ENCODE measurements around the gene HOXD10.

Gene HOXD10

DNA sequence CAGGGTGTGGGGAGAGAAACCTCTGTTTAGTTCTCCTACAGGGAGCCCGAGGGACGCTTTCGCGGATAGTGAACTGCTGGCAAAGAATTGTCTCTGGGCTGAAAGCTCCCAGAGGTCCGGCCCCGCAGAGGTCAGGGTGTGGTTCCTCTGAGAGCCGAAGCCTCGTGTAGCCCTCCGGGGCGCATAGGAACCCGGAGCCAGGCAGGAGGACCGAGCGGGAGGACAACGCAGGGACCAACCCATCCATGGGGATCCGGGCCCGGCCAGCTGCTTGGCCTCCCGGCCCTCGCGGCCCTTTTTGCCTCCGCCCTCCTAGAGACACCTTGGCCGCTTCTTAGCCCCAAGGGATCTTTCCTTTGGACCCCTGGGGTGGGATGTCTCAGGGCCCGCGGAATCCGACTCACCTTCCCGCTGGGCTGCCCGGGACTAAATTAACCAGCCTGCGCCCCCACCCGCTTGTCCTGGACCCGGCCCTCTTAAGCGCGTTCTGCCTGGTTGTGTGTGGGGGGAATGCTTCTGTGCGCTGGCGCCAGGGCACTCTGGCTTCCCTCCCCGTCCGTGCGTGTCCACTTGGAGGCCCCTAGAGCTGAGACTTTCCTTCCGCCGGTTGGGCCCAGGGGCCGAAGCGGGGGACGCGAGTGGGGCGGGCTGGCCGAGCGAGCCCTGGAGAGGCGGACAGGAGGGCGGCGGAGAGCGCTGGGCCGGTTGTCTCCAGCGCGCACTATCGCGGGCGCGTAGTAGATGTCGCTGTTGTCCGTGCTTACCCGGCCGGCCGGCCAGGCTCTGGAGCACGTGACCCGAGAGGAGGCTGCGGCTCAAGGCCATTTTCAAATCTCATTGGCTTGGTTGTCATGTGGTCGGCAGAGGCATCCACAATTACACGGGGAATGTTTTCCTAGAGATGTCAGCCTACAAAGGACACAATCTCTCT, at the start of gene HOXD10:
Gene HOXD10, plus strand, starts transcription at position 896 of the 931 bp plus-strand sequence. CDS start 56 bp downstream, outside the sequence.
- no peak for DNase-seq
- in situ Hi-C loops (cut with MboI; ENCODE audit: low pct_unique_long_range_greater_than_20kb, low sequenced_read_pairs) = no loop called here

DNA sequence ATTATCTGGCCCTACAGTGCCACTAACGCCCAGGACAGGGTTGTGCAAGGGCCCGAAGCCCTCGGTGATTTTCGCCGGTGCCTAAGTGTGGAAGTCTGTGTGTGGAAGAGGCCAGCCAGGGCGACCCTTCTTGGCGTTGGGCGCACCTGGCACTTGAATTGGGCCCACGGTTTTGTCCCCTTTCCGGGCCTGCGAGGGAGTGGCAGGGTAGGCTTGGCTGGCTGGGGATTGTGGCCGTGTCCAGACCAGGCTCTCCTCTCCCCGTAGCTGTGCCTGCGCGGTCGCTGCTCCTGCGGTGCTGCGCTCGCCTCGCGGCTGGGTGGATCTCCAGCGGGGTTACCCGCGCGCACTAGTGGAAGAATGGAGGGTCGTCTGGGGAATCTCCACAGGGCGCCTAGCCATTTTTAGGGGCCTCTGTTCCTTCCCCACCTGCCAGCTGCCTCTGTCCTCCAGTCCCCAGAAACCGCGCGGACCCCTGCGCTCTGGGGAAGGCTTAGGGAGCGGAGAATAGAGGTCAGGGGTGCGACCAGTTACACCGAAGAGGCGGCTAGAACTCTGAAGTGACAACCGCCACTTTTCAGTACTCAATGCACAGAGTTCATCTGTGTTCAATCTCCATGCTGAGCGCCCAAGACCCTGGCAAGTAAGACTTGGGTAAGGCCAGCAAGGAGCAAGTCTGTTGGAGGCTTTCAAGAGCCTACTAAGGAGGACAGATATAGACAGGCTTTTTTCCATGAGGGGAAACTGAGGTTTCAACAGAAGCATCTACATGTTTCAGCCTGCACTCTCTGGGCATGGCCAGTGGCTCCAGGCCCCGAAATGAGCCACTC, 48.8 kb upstream of the HOXD10 start:
- no peak for DNase-seq
- in situ Hi-C loops (cut with MboI; ENCODE audit: low pct_unique_long_range_greater_than_20kb, low sequenced_read_pairs) = no loop called here

DNA sequence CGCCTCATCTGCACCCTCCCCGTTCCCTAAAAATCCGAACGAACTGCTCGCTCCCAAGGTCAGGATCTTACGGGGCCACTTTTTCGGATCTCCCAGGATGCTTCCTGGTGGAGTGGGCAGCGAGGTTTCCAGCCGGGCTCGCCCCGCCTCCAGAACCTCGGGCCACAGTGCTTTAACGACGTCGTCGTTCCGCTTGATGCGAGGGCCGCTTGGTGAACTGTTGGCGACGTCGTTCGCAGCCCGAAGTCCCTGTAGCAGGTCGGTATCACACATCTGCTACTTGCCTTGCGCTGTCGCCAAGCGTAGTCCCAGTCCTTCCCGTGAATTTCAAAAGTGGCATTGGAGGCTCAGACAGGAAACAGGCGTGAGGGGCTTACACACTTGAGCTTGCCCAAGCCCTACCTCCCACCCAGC, 48.2 kb upstream of the HOXD10 start:
- in situ Hi-C loops (cut with MboI; ENCODE audit: low pct_unique_long_range_greater_than_20kb, low sequenced_read_pairs) = no loop called here

DNA sequence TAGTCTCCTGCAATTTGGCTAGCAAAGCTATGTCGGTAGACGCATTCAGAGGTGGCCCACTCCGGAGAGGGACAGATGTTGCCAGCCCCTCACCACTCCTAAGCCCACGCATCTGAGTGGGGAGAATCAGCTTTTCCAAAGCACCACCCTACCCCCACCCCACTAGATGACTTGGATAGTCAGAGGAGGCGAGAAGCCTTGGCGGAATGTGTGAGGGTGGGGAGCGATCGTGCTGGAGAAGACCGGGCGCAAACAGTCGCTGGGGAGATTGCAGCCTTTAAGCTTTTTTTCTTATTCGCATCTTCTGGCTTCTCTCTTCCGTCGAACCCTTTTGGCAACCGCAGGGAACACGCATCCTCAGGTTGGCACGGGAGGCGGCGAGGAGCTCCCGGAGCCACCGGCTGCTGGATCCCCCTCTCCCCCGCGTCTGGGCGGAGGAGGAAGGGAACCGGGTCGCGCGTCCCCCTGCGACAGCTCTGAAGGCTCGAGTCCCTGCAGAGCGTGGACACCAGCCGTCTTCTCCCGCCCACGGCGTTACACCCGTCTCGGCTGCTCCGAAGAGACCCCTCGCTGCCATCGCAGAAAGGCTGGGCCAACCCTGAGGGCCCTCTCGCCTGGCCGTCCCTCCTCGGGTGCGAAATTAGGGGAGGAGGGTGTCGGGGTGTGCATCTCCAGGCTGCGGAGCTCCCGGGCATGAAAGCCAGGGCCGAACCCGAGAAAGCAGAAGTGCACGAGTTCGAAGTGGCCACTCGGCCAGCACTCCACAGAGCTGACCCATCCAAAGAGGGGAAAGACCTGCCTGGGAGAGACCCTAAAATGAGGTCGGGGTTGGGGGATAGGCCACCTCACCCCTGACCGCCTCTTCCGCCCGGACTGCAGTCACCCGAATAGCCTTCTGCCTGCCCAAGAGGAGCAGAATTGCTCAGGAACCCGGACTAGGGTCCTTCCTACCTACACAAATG, 45.0 kb upstream of the HOXD10 start:
- no peak for DNase-seq
- in situ Hi-C loops (cut with MboI; ENCODE audit: low pct_unique_long_range_greater_than_20kb, low sequenced_read_pairs) = no loop called here

More for the DNA sequence above, 48.2 kb upstream of the HOXD10 start:
- DNase-seq = no peak

DNA sequence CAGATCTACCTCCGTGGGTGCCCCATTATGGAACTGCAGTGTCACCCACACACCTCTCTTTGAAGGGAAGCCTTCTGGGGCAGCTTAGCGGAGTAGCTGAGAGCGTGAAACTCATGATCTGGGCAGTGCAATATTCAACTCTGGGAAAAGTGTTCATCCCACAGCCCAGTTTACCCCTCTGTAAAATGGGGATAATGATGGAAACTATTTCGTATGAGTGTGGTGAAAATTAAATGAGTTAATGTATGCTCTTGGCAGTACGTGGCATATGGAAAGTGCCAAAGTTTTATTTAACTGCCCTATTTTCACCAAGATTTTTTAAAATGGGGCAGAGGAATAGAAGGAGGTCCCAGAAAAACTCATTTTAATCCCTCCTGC, 44.3 kb upstream of the HOXD10 start:
- in situ Hi-C loops (cut with MboI; ENCODE audit: low pct_unique_long_range_greater_than_20kb, low sequenced_read_pairs) = no loop called here
- no peak for DNase-seq

DNA sequence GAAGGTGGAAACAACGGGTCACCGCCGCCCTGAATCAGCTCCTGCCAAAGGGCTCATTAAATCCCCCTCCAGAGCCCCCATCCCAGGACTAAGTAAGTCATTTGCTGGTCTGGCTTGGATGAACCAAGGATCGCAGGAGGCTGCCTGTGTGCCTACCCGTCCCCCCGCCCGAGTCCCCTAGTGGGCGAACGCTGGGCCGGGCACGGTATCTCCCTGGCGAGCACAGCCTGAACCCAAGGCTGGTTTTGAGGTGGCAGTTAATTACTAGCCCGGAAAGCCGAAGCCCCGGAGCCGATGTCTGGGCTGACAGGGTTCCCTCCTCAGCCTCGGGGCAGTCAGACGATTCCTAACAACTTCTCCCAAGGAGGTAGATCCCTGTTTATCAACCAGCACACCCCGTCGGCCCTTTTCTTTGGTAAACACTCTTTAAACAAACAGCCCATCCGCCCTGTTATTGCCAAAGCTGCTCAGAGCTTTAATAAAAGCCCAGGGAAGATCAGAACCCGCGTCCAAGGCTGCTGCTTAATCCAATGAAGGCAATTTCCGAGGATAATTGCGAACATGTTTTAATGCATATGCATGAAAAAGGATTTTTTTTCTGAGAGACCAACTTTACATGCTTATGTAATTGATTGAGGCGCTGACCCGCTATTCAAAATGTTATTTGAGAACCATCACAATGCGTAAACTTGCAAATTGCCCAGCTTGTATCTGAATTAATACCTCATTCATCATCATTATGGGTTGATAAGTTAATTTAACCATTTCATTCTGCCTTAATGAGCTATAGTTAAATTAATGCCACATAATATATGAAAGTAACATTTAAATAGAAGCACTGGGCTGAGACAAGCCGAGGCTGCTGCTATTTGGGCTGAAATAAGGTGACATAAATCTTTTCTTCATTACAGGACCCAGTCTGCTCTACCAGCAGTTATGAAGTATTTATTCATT, 43.4 kb upstream of the HOXD10 start:
- DNase-seq = no peak
- in situ Hi-C loops (cut with MboI; ENCODE audit: low pct_unique_long_range_greater_than_20kb, low sequenced_read_pairs) = no loop called here

DNA sequence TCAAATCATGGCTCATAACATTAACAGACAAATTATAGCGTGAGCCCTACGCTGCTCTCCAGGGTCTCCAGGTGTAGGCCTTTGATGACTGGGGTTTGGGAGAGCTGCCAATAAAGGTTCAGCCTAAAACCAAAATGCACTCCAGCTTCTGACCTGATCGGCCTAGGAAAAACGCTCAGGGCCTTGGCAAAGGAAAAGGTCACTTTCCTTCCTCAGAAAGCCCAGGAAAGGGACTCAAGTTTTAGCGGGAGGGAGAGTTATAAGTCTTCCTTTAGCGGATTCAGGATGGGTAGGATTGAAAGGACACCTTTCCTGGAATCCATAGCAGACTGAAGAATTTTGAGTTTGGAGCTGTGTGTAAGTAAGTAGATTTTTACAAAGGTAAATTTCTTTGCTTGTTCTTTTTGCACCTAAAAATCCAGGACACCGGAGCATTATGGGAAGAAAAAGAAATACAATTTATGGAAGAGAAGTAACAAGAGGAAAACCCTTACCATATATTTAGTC, 41.6 kb upstream of the HOXD10 start:
- no peak for DNase-seq
- in situ Hi-C loops (cut with MboI; ENCODE audit: low pct_unique_long_range_greater_than_20kb, low sequenced_read_pairs) = loop anchor here (25.0 kb wide), 2 partner anchors 388 to 713 kb away; no protein-coding TSS in a partner anchor

DNA sequence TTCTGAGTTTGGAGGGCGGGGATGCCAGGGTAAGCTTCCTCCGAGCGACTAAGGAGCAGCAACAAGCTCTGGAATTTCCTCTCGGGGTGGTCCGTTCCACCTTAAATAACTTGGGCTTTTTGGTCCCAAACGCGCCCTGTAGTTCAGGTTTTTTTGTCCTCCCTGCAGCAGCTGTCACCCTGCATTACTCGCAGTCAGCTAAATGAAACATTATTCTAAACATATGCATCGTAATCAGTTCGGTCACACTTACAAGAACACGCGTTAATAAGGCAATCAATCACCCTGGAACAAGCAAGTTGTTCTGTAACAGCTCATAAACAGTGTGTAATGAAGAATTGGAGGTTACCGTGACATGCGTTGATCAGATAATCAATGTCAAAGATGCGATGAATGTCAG, 41.1 kb upstream of the HOXD10 start:
- DNase-seq = no peak
- in situ Hi-C loops (cut with MboI; ENCODE audit: low pct_unique_long_range_greater_than_20kb, low sequenced_read_pairs) = loop anchor here (25.0 kb wide), 2 partner anchors 388 to 713 kb away; no protein-coding TSS in a partner anchor

DNA sequence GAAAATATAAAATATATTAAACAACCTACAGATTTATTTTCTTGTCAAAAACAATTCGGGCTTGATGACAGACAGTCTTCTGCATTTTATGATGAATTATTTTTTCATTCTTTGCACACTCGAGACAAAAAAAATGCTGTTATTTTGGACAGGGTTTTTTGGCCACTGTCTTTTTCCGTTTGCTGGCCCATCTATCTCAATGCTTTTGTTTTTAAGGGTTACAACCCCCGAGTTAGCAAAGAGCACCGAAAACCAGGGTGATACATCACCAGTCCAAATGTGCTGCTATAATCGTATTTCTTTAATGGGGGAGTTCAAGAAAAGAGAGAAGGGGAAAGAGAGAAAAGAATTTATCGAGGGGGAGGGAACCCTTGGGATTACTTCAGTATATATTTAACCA, 40.5 kb upstream of the HOXD10 start:
- DNase-seq = no peak
- in situ Hi-C loops (cut with MboI; ENCODE audit: low pct_unique_long_range_greater_than_20kb, low sequenced_read_pairs) = loop anchor here (25.0 kb wide), 2 partner anchors 389 to 714 kb away; no protein-coding TSS in a partner anchor

DNA sequence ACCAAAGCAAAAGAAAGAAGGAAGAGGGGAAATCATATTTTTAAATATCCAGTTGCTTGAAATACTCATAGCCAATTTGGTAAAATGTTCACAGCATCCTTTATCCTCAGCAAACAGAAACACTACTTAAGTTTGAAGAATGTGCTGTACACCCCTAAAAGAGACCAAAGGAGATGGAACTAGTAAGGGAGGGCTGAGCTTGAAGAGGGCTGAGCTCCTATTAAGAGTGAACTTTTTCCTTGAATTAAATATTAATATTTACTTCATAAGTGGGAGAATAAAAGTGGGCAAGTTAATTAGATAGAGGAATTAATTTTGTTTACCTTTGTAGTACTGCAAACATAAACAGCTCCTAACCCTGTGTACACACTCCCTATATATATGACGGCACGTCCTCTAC, 39.8 kb upstream of the HOXD10 start:
- in situ Hi-C loops (cut with MboI; ENCODE audit: low pct_unique_long_range_greater_than_20kb, low sequenced_read_pairs) = loop anchor here (25.0 kb wide), 2 partner anchors 389 to 714 kb away; no protein-coding TSS in a partner anchor
- DNase-seq = no peak

DNA sequence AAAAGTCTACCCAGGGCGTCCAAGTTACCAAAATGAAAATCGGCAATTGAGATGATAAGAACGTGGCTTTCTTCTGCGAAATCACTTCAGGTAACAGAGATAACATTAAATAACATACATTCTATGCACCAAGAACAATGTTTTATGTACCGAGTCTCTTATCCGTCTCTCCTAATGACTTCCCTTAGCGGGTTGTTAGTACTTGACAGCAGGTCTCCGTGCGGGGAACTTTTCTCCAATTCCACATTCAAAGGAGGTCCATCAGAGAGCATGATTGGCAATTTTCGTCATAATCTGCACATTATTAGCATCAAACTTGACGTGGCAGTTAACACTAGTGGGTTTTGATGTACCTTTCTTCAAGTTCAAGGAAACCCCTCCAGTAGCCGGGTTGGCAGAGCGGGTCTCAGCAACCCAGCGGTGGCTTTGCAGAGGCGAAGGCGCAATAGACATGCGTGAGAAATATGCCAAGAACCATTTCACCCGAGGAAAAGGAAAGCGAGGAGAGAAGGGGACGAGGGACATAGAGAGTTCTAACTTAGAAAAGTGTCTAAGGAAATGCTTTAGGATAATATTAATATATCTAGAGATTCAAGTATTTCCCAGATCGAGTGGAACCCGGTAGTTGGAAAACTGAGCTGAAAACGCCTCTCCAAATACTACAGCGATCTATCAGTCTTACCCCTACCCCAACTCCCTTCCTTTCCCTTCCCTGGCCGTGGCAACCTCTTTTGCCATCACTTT, 37.9 kb upstream of the HOXD10 start:
- in situ Hi-C loops (cut with MboI; ENCODE audit: low pct_unique_long_range_greater_than_20kb, low sequenced_read_pairs) = loop anchor here (25.0 kb wide), 2 partner anchors 391 to 716 kb away; no protein-coding TSS in a partner anchor

DNA sequence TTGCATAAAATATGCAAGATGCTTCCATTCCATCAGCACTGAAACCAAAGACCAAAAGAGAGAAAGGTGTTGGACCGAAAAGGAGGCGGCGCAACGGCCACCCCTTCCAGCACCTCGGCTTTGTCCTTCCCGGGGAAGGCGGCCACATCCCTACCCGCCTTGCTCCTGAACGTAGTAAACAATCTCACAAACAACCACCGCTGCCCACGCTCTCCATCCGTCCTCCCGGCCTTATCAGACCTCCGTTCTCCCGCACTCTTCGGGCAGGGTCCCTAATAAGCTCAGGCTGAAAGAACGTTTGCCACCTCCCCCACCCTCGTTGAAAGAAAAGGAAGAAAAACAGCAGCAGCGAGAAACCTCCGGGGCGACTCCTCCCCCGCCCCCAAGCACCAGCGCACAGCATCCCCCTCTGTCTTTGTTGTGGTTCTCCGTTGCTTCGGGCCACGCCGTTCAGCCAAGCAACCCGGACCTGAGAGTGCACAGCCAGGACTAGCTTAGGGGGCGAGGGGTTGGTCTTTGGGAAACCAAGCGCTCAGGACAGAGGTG, 37.2 kb upstream of the HOXD10 start:
- no peak for DNase-seq
- in situ Hi-C loops (cut with MboI; ENCODE audit: low pct_unique_long_range_greater_than_20kb, low sequenced_read_pairs) = loop anchor here (25.0 kb wide), 2 partner anchors 392 to 717 kb away; no protein-coding TSS in a partner anchor

More for the DNA sequence above, 37.9 kb upstream of the HOXD10 start:
- no peak for DNase-seq

DNA sequence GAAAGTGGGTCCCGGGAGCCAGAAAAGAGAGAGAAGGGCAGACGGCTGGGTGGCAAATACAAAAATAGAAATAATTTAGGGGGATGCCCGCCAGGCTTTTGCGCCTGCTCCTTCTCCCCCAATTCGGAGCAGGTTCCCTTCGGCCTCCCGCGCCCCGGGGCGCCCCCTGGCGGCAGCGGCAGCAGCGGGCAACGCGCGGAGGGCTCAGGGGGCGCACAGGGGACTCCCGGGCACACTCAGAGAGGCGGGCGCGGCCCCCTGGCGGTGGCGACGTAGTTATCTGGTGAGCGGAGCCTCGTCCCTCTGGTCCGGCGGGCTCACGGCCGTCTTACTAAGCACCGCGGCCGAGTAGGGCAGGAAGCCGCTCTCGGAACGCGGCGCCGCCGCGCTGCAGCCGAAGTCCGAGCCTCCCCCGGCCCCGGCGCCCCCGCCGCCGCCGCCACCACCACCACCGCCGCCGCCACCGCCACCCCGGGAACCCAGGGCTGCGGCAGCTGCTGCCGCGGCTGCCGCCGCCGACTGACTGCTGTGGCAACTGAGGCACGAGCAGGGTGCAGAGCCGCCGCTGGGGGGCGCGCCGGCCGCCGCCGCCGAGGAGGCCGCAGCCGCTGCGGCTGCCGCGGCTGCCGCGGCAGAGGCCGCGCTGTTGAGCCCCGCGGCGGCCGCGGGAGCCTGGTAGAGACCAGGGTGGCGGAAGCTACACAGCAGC, 36.6 kb upstream of the HOXD10 start:
- in situ Hi-C loops (cut with MboI; ENCODE audit: low pct_unique_long_range_greater_than_20kb, low sequenced_read_pairs) = loop anchor here (25.0 kb wide), 2 partner anchors 393 to 718 kb away; no protein-coding TSS in a partner anchor
- DNase-seq = peak; percentile 87

DNA sequence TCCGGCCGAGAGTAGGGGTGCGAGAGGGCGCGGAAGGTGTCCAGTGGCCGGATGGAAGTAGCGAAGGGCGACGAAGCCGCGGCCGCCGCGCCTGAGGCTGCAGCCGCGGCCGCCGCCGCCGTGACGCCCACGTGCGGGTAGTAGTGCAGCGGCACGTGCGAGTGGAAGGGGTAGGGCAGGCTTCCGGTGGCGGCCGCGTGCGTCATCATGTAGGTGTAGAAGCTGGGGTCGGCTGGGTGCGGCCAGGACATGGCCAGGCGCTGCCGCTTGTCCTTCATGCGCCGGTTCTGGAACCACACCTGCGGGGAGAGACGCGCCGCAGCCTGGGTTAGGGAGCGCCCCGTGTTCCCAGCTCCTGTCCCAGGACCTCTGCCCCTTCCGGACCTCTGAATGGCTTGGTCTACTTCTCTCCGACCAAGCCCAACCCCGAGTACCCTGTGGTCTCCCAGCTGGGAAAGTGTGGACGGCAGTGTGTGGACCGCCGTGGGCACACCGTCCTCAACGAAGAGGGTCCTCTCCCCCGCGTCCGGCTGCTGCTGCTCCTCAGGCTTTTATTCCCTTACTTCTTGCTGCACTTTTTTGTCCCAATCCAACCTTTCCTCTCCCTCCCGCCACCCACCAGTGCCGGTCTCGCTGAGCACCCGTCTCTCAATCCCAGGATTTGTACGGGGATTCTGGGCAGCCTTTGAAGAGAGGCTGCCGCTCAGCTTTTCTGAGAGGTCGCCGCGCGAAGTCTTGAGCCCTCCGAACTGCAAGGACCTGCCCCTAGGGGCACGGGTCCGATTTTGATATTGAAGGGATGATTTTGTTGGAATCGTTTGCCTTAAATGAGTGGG, 35.8 kb upstream of the HOXD10 start:
- in situ Hi-C loops (cut with MboI; ENCODE audit: low pct_unique_long_range_greater_than_20kb, low sequenced_read_pairs) = loop anchor here (25.0 kb wide), 2 partner anchors 393 to 718 kb away; no protein-coding TSS in a partner anchor
- peak; percentile 60 for DNase-seq

DNA sequence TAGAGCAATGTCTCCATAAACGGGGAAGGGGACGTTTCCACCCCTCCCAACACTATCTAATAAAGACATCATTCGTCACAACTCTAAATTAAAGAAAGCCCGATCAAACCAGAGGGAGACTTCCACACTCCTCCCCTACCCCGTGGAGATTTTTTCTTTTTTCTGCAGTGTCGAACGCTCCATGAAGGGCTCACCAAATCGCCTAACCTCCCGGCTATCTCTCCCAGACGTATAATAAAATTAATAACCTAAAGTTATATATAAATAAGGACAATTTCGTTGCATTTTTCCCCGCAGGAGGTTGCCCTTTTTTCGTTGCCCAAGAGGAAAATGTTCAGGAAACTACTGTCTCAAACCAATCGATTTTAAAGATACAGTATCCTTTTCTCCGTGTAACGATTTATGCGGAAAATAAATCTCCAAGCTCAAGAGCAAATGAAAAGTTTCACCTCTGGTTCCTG, 35.2 kb upstream of the HOXD10 start:
- in situ Hi-C loops (cut with MboI; ENCODE audit: low pct_unique_long_range_greater_than_20kb, low sequenced_read_pairs) = loop anchor here (25.0 kb wide), 2 partner anchors 394 to 719 kb away; no protein-coding TSS in a partner anchor
- no peak for DNase-seq
